Inflammatory macrophage (primary cell): ENCODE data around the gene DIMT1.

Source experiments
- DNase-seq, 2 donors: peaks; one replicate each; pipeline ENCODE4 v3.0.0-alpha.2; 2020 to 2022
- total RNA-seq, 18 experiments: gene quantifications; one replicate each; lab custom pipeline; 2026; ENCODE audit warnings: mixed read lengths in 6 of 18, inconsistent platforms in 2 of 18; lab: John Stamatoyannopoulos, UW

DIMT1 gene
- 9.3 to 34.0 (median 24.4) reads per million in 18 experiments for total RNA-seq

- DNase-seq = peak; percentile 98
Observed at GRCh38 chr5:62403411-62404250, at the start of gene DIMT1. Gene DIMT1 (minus strand): TSS chr5:62403905. CDS start chr5:62403772, 133 bp downstream.

- DNase-seq = no peak
Observed at GRCh38 chr5:62450259-62450658, 46.6 kb upstream of the DIMT1 start.

- DNase-seq = no peak
Observed at GRCh38 chr5:62448528-62448927, 44.8 kb upstream of the DIMT1 start.

- peak; percentile 28 to 37 for DNase-seq
Observed at GRCh38 chr5:62432621-62433064, 28.9 kb upstream of the DIMT1 start.

- DNase-seq = peak; percentile 8 to 57
Observed at GRCh38 chr5:62431735-62432620, 28.3 kb upstream of the DIMT1 start.

GRCh38 chr5:62424763-62425162 is 21.1 kb upstream of the DIMT1 start:
- no peak for DNase-seq

GRCh38 chr5:62421414-62421813 is 17.7 kb upstream of the DIMT1 start:
- no peak for DNase-seq

GRCh38 chr5:62419609-62420008 is 15.9 kb upstream of the DIMT1 start:
- DNase-seq = no peak

GRCh38 chr5:62418462-62419076 is 14.9 kb upstream of the DIMT1 start:
- no peak for DNase-seq

GRCh38 chr5:62413711-62414110 is 10.0 kb upstream of the DIMT1 start:
- no peak for DNase-seq

GRCh38 chr5:62412549-62413329 is 9.0 kb upstream of the DIMT1 start, which contains the start of gene IPO11:
Gene IPO11 (plus strand): TSS chr5:62412763. CDS start chr5:62437280, 24,517 bp downstream.
- DNase-seq = peak; percentile 99

GRCh38 chr5:62395210-62395950 is 8.3 kb downstream of the DIMT1 start:
- no peak for DNase-seq

GRCh38 chr5:62386824-62387223 is 16.9 kb downstream of the DIMT1 start:
- DNase-seq = peak in 1 of 2 donors; percentile 4

GRCh38 chr5:62385816-62386400 is 17.8 kb downstream of the DIMT1 start:
- no peak for DNase-seq

- no peak for DNase-seq
Observed at GRCh38 chr5:62385131-62385530, 18.6 kb downstream of the DIMT1 start.

- DNase-seq = no peak
Observed at GRCh38 chr5:62376064-62376463, 27.6 kb downstream of the DIMT1 start.

GRCh38 chr5:62375627-62376026 is 28.1 kb downstream of the DIMT1 start:
- DNase-seq = no peak

- no peak for DNase-seq
Observed at GRCh38 chr5:62374090-62374489, 29.6 kb downstream of the DIMT1 start.

- no peak for DNase-seq
Observed at GRCh38 chr5:62373382-62373781, 30.3 kb downstream of the DIMT1 start.

- no peak for DNase-seq
Observed at GRCh38 chr5:62372600-62372999, 31.1 kb downstream of the DIMT1 start.

GRCh38 chr5:62371409-62371808 is 32.3 kb downstream of the DIMT1 start:
- no peak for DNase-seq
